BE2C (cell line): ENCODE results near the gene LYPD1.

Experiments used
- DNase-seq: peaks from one replicate; pipeline ENCODE4 v3.0.0-alpha.2; 2020
- H3K27me3 ChIP-seq: fragments of 250-450 bp; sonication (Bioruptor Pico); 2 replicates; pipeline ENCODE4 v1.5.1; 2020; ENCODE audit warnings: mild to moderate bottlenecking
- H3K36me3 ChIP-seq: fragments of 250-450 bp; sonication (Bioruptor Pico); 2 replicates; pipeline ENCODE4 v1.5.1; 2020; ENCODE audit warnings: mild to moderate bottlenecking
- H3K4me1 ChIP-seq: fragments of 250-450 bp; sonication (Bioruptor Pico); 2 replicates; pipeline ENCODE4 v1.5.1; 2020
- H3K4me3 ChIP-seq: 2 replicates; pipeline ENCODE4 v1.5.1; 2011; ENCODE audit warnings: low read depth, low read length
- H3K9me3 ChIP-seq: fragments of 250-450 bp; sonication (Bioruptor Pico); 2 replicates; pipeline ENCODE4 v1.5.1; 2020
- TF ChIP-seq, protein P1 (sequence below): IDR thresholded peaks from 2 replicates; pipeline ENCODE4 v1.5.1; 2012; ENCODE audit warnings: mild to moderate bottlenecking, low read depth, low read length

LYPD1 gene

DNA sequence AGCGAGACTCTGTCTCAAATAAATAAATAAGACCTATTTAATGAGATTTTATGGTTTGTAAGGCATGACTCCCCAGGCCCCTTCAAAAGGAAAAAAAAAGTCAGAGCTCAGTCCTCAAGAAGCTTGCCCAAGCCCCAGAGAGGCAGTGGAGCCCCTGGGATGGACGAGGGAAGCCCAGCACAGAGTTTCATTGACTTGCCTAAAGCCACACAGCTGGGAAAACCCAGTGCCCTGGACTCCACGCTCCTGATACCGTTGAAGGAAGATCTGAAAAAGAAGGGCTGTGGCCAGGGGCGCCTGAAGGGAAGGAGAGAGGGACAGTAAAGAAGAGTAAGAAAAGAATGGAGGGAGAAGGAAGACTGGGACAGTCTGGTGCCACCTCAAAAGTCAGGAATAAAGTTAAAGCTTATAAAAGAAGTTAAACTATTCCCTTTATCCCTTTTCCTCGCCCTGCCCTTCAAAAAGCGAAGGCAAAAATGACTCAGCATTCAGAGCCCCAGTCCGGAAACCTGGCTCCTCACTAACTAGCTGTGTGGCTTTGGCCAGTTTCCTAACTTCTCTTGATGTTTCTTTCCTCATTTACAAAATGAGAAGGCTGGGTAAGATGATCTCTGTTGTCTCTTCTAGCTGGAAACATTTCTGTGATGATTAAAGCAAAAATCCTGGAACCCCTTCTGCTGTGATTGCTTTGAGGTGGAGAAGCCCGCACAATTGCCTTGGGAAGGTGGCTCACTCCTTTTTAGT lies 46.7 kb downstream of the LYPD1 start:
- Histone ChIP-seq H3K27me3 (no peaks in the 10 kb centered on the region), H3K36me3 (no peaks in the 10 kb centered on the region), H3K4me1 (no peaks in the 10 kb centered on the region), H3K4me3 (no peak overlapping the region), H3K9me3 (no peaks in the 10 kb centered on the region)
- no peak for DNase-seq
- TF ChIP-seq, protein P1, sequence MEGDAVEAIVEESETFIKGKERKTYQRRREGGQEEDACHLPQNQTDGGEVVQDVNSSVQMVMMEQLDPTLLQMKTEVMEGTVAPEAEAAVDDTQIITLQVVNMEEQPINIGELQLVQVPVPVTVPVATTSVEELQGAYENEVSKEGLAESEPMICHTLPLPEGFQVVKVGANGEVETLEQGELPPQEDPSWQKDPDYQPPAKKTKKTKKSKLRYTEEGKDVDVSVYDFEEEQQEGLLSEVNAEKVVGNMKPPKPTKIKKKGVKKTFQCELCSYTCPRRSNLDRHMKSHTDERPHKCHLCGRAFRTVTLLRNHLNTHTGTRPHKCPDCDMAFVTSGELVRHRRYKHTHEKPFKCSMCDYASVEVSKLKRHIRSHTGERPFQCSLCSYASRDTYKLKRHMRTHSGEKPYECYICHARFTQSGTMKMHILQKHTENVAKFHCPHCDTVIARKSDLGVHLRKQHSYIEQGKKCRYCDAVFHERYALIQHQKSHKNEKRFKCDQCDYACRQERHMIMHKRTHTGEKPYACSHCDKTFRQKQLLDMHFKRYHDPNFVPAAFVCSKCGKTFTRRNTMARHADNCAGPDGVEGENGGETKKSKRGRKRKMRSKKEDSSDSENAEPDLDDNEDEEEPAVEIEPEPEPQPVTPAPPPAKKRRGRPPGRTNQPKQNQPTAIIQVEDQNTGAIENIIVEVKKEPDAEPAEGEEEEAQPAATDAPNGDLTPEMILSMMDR, result no peak

DNA sequence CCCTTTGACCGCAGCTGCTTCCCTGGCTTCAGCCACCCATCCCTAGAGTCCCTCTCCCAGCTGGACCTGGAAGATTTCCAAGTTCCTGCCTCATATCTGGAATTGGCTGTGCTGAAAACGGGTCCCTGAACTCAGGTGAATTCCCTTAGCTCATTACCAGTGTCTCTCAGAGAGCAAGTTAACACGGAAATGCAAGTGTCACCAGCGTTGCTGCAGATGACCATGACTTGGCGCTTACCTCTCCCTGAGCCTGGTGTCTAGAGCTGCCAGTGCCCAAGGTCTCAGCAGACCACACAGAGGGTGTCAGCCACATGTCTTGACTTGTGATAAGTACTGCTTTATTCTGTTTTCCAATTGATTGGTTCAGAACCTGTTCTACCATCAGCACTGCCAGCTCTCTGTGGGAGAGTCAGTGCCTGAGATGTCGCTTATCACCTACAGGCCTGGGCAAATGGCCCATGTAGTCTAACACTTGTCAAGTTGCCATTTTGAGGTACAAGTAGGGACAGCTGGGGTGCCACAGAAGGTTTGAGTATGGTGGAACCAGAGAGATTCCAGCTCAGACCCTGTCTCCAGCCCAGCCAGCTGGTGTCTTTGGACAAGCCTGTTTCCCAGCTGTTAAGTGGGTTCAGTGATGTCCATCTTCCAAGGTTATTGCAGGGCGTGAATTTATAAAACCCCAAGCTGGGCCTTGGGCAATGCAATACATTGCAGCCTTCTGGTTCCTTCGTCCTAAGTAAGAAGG lies 48.7 kb downstream of the LYPD1 start:
- Histone ChIP-seq H3K9me3 (no peaks in the 10 kb centered on the region), H3K36me3 (no peaks in the 10 kb centered on the region), H3K27me3 (no peaks in the 10 kb centered on the region), H3K4me1 (no peaks in the 10 kb centered on the region), H3K4me3 (no peak overlapping the region)
- TF ChIP-seq, protein P1, result no peak
- no peak for DNase-seq

DNA sequence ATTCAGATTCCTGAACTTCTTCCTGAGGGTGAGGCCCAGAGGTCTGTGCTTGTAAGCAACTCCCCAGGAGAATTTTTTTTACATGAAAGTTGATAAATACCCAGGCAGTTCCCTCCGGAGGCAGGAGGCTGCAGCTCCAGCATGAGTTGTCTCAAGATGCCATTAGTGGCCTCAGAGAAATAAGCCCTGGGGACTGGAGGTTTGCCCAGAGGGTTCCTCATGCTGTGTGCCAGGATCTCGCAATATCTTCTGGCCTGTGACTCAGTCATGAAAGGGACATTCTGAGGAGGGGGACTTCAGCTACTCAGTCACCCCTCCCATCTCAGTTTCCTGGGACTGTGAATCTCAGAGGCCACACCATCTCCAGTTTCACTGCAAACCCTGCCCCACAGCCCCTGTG lies 49.9 kb downstream of the LYPD1 start:
- TF ChIP-seq, protein P1, result no peak
- Histone ChIP-seq H3K4me1 (no peaks in the 10 kb centered on the region), H3K27me3 (no peaks in the 10 kb centered on the region), H3K4me3 (no peak overlapping the region), H3K36me3 (no peaks in the 10 kb centered on the region), H3K9me3 (no peaks in the 10 kb centered on the region)
- no peak for DNase-seq

DNA sequence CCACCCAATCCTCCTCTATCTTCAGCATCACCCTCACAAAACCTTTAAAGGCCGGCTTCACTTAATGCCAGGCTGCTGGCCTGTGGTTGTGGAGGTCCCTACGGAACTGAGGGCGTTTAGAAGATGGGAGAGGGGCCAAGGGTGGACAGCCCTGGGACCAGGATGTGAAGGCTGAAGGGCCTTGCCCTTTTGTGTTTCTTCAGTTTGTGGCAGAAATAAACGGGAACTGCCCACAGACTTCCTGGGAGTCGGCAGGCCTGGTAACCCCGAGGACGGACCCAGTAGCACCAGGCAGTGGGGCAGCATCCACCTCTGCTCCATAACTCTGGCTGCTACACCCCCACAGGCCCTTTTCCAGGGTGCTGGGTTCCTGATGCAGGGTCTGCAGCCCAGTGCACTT lies 51.3 kb downstream of the LYPD1 start:
- TF ChIP-seq, protein P1, result no peak

DNA sequence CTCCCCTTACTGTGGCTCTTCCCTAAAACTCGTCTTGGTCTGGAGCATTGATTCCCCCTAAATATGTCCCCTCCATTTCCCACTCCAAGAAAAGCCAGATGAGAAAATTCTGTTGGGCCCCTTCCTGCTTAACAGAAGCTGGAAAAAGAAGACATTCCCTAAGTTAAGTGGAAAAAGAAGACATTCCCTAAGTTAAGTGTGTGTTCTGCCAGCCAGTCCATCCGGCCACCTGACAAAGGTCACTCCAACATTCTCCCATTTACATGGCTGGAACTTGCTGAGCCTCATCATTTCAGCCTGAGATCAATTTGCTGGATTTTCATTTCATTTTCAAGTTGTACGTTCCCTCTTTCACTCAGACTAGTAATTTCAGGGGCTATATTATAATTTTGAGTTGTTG lies 52.0 kb downstream of the LYPD1 start:
- Histone ChIP-seq H3K27me3 (no peaks in the 10 kb centered on the region), H3K4me3 (no peak overlapping the region), H3K9me3 (no peaks in the 10 kb centered on the region), H3K36me3 (no peaks in the 10 kb centered on the region), H3K4me1 (no peaks in the 10 kb centered on the region)
- DNase-seq, result no peak
- TF ChIP-seq, protein P1, result no peak

More for the DNA sequence above, 51.3 kb downstream of the LYPD1 start:
- no peak overlapping the region for H3K4me3 ChIP-seq
- no peaks in the 10 kb centered on the region for H3K4me1 ChIP-seq
- no peaks in the 10 kb centered on the region for H3K27me3 ChIP-seq
- no peak for DNase-seq
- no peaks in the 10 kb centered on the region for H3K36me3 ChIP-seq
- no peaks in the 10 kb centered on the region for H3K9me3 ChIP-seq
